ENCODE measurements around the gene MNT.

DNA sequence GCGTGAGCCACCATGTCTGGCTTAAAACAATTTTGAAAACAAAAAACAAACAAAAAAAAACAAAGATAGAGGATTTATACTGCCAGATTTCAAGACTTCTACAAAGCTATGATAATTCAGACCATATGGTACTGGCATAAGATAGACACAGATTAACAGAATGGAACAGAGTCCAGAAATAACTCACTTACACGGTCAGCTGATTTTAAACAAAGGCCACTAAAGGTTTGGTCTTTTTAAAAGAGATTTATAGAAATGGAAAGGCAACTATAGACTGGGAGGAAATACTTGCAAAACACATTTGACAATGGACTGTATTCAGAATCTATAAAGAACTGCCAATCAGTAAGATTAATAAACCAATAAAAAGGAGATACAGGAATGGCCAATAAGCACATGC is 48.6 kb upstream of the MNT start:
- no peak for TF ChIP-seq ZFX (IDR thresholded peaks at IDR 0.05; ENCODE audit: borderline replicate concordance)
- TF ChIP-seq, protein P1, sequence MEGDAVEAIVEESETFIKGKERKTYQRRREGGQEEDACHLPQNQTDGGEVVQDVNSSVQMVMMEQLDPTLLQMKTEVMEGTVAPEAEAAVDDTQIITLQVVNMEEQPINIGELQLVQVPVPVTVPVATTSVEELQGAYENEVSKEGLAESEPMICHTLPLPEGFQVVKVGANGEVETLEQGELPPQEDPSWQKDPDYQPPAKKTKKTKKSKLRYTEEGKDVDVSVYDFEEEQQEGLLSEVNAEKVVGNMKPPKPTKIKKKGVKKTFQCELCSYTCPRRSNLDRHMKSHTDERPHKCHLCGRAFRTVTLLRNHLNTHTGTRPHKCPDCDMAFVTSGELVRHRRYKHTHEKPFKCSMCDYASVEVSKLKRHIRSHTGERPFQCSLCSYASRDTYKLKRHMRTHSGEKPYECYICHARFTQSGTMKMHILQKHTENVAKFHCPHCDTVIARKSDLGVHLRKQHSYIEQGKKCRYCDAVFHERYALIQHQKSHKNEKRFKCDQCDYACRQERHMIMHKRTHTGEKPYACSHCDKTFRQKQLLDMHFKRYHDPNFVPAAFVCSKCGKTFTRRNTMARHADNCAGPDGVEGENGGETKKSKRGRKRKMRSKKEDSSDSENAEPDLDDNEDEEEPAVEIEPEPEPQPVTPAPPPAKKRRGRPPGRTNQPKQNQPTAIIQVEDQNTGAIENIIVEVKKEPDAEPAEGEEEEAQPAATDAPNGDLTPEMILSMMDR (IDR thresholded peaks at IDR 0.05): no peak
